ENCODE results near the gene TREML4. TPM values are rescaled to one million over a fixed set of nuclear protein-coding genes. Genes with fewer than 3 reads are reported as not detected.

TREML4 gene, protein sequence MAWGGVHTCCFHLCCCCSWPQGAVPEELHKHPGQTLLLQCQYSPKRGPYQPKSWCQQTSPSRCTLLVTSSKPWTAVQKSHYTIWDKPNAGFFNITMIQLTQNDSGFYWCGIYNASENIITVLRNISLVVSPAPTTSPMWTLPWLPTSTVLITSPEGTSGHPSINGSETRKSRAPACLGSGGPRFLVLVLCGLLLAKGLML
- total RNA-seq, result not detected in 2 replicates
- not detected in 2 replicates for polyA plus RNA-seq

DNA sequence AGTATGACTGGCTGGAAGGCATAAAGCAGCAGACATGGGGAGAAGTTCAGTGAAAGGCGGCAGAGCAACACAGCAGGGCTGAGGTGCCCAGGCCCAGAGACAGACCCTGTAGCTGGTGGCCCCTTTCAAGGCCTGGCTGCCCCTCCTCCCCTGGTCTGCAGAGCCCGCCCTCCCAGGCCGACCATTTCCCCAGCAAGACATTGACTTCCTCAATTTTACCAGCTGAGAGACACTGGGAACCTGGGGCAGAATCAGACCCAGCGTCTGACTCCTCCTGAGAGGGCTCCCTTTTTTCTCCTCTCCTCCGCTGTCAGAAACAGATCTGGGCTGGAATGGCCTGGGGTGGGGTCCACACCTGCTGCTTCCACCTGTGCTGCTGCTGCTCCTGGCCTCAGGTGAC lies at the start of gene TREML4:
TREML4 (plus strand) TSS at position 254 of the 400 bp plus-strand sequence; CDS start at position 333, 79 bp downstream.
- TF ChIP-seq, protein P1, sequence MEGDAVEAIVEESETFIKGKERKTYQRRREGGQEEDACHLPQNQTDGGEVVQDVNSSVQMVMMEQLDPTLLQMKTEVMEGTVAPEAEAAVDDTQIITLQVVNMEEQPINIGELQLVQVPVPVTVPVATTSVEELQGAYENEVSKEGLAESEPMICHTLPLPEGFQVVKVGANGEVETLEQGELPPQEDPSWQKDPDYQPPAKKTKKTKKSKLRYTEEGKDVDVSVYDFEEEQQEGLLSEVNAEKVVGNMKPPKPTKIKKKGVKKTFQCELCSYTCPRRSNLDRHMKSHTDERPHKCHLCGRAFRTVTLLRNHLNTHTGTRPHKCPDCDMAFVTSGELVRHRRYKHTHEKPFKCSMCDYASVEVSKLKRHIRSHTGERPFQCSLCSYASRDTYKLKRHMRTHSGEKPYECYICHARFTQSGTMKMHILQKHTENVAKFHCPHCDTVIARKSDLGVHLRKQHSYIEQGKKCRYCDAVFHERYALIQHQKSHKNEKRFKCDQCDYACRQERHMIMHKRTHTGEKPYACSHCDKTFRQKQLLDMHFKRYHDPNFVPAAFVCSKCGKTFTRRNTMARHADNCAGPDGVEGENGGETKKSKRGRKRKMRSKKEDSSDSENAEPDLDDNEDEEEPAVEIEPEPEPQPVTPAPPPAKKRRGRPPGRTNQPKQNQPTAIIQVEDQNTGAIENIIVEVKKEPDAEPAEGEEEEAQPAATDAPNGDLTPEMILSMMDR (IDR thresholded peaks at IDR 0.05; ENCODE audit: low read depth, low read length), result no peak
- Histone ChIP-seq H3K36me3 (no peaks in the 10 kb centered on the region), H3K27me3 (peaks cover 3% of the 10 kb centered on the region), H3K27ac (no peak within 1 kb of the TSS), H3K4me3 (no peak within 1 kb of the TSS), H3K4me1 (ENCODE audit: low read depth) (peaks cover 14% of the 10 kb centered on the region), H3K9me3 (ENCODE audit: low read depth) (no peaks in the 10 kb centered on the region)
- no peak for DNase-seq (ENCODE audit: low read depth in 1 of 2, low spot score in 1 of 2)

DNA sequence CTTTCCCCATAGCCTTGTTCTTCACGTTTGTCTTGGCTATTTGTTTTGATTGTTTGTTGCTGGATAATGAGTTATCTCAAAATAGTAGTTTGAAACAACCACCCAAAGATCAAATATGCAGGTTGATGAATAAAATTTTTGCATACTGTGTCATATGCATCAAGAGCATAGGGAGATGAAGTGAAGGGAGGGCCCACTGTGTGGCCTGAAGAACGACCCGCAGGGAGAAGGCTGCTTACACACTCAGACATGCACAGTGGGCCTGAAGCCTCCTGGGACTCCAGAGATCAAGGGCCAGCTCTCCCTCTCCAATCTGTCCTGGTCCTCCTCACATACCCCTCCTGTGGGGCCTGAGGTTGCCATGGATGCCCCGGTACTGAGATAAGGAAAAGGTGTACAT lies 49.0 kb upstream of the TREML4 start:
- no peak for DNase-seq (ENCODE audit: low read depth in 1 of 2, low spot score in 1 of 2)
- H3K27me3 ChIP-seq, result no peaks in the 10 kb centered on the region
- H3K4me3 ChIP-seq, result no peak overlapping the region
- no peaks in the 10 kb centered on the region for H3K9me3 ChIP-seq (ENCODE audit: low read depth)
- H3K4me1 ChIP-seq (ENCODE audit: low read depth), result no peaks in the 10 kb centered on the region
- TF ChIP-seq, protein P1 (IDR thresholded peaks at IDR 0.05; ENCODE audit: low read depth, low read length), result no peak
- H3K27ac ChIP-seq, result no peak overlapping the region
- no peaks in the 10 kb centered on the region for H3K36me3 ChIP-seq

DNA sequence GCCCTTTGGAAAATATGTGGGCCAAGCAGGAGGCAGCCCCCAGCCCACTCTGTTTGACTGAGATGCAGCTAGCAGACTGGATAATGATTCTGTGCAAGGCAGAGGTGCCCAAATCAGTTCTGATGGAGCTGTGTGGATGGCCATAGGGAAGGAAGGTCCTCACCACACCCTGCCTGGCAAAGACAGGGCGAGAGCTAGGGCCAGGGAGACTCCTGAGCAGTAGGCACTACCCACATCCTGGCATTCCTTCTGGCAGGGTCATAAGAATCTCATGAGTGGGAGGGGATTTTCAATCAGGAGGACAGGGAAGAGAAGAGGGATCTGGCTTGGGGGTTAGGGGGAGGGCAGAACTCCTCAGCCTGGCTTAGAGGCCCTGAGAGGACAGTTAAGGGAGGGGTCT lies 46.6 kb upstream of the TREML4 start:
- TF ChIP-seq, protein P1 (IDR thresholded peaks at IDR 0.05; ENCODE audit: low read depth, low read length), result no peak
- Histone ChIP-seq H3K4me3 (no peak overlapping the region), H3K27me3 (no peaks in the 10 kb centered on the region), H3K9me3 (ENCODE audit: low read depth) (no peaks in the 10 kb centered on the region), H3K36me3 (no peaks in the 10 kb centered on the region), H3K4me1 (ENCODE audit: low read depth) (no peaks in the 10 kb centered on the region), H3K27ac (no peak overlapping the region)
- DNase-seq (ENCODE audit: low read depth in 1 of 2, low spot score in 1 of 2), result no peak

DNA sequence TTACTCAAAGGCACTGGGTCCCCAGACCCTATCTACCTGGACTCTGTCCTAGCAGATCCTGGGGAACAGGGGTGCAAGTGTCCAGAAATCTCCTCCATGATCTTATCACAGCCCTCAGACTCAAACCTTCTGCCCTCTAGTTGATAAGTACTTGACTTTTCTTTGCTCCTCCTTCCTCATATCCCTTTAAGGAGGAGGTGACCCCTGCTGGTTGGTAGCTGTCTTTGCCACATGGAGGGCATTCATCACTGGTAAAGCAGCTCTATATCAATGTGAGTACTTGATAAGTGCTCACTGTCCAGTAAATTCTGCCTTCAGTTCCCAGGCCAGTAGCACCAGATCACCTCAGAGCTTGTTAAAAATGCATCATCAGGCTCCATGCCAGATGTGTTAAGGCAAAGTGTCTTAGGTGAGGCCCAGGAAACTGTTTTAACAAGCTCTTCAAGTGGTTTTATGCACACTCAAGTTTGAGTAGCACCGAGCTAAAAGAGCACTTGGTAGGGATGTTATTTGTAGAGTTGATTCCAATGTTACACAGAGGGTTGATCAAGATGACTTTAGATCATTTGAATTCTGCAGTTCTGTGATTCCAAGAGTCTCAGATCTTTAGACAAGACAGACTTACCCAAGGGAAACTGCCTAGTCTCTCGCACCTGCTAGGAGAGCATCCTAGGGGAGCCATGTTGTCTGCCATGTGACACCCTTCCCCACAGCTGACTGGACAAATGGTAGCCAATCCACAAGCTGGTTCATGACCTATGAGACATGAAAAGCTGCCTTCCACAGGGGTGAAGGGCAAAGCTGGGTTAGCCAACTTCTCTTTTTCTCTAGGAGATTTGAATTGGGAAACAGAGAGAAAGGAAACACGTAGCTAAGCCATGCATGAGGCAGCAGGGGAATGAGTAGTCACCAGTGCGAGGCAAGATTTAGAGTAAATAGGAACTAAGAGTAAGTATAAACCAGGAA lies 45.8 kb upstream of the TREML4 start:
- no peaks in the 10 kb centered on the region for H3K27me3 ChIP-seq
- H3K4me1 ChIP-seq (ENCODE audit: low read depth), result no peaks in the 10 kb centered on the region
- TF ChIP-seq, protein P1 (IDR thresholded peaks at IDR 0.05; ENCODE audit: low read depth, low read length), result peak; percentile 76
- H3K36me3 ChIP-seq, result no peaks in the 10 kb centered on the region
- H3K4me3 ChIP-seq, result no peak overlapping the region
- no peak overlapping the region for H3K27ac ChIP-seq
- H3K9me3 ChIP-seq (ENCODE audit: low read depth), result no peaks in the 10 kb centered on the region
- peak; percentile 64 to 74 for DNase-seq (ENCODE audit: low read depth in 1 of 2, low spot score in 1 of 2)

DNA sequence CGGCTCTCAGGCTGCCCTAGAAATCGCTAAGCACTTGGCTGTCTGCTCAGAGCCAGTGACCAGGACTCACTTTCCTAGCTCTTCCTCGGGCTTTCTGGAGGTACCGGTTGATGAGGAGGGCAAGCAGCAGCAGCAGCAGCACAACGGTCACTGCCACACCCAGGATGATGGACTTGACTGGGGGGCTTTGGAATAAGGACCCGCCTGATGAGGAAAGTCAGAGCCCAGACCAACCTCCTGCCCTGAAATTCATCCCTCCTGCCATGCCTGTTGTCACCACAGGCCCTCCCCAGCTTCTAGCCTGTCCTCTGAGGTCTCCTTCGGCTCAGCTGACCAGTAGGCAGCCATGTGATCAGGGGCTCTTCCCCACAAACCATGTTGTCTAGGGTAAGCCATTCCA lies 43.4 kb upstream of the TREML4 start:
- Histone ChIP-seq H3K9me3 (ENCODE audit: low read depth) (no peaks in the 10 kb centered on the region), H3K27ac (no peak overlapping the region), H3K4me3 (no peak overlapping the region), H3K27me3 (no peaks in the 10 kb centered on the region), H3K36me3 (no peaks in the 10 kb centered on the region), H3K4me1 (ENCODE audit: low read depth) (no peaks in the 10 kb centered on the region)
- TF ChIP-seq, protein P1 (IDR thresholded peaks at IDR 0.05; ENCODE audit: low read depth, low read length), result no peak
- DNase-seq (ENCODE audit: low read depth in 1 of 2, low spot score in 1 of 2), result no peak

All from cardiac muscle cell (in vitro differentiated cells and primary cell).